ENCODE measurements around the gene MYOM1. TPM values are rescaled to one million over a fixed set of nuclear protein-coding genes. Genes with fewer than 3 reads are reported as not detected.
"Not testable (repeated sequence)": the region's sequence is repeated elsewhere in the genome, so short reads cannot be mapped to it uniquely, and the experiment has no call there.

Gene MYOM1
- polyA plus RNA-seq, 1 donor from 2014 or later = 2.4 TPM

DNA sequence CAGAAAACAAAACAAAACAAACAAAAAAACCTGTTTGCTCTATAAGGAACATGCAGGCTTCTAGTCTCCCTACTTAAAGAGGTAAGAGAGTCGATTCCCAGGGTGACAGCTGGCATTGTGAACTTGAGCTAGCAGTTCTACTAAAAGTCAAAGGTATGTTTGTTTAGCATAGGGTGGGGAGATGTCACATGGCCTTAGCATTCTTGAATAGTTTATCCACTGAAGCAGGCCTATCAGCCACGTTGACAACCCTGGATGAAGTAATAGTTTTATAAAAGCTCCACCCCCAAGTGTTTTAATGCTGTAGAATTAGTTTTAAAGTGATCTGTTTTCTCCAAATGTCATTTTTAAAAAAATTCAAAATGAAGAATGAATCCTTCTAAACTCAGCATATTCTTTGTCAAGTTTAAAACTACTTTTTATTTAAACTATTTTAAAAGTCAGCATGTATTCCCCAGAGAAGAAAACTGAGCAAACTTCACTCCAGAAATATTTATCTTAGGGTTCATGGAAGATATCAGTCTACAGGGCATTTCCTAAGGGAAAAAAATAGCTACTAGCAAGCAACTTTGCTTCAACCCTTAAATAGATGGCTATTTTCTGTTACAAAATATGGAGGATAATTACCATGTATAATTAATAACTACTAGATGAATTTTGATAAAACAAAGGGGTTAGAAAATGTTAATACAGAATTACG lies 1.7 kb downstream of the MYOM1 start:
- no peaks in the 10 kb centered on the region for H3K27me3 Mint-ChIP-seq
- no peaks in the 10 kb centered on the region for H3K36me3 Mint-ChIP-seq
- no peak overlapping the region for H3K4me3 Mint-ChIP-seq
- no peaks in the 10 kb centered on the region for H3K4me1 Mint-ChIP-seq
- H3K27ac Mint-ChIP-seq = peak overlapping the region in 1 of 3 donors; percentile 8
- H3K9me3 Mint-ChIP-seq = no peaks in the 10 kb centered on the region

DNA sequence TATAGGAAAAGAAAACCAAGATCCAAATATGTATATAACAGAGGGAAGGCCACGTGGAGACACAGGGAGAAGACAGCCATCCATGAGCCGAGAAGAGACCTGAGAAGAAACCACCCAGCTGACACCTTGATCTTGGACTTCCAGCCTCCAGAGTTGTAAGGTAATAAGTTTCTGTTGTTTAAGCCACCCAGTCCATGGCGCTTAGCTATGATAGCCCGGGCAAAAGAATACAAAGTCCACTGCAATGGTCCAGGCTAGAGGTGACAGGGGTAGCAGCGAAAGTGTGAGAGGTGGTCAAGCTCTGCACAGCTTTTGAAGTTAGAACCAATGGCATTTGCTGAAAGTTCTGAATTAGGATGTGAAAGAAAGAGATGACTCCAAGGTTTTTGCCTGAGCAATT lies 2.8 kb downstream of the MYOM1 start:
- no peaks in the 10 kb centered on the region for H3K36me3 Mint-ChIP-seq
- H3K27me3 Mint-ChIP-seq = no peaks in the 10 kb centered on the region
- H3K4me3 Mint-ChIP-seq = no peak overlapping the region
- no peaks in the 10 kb centered on the region for H3K4me1 Mint-ChIP-seq
- H3K27ac Mint-ChIP-seq = no peak overlapping the region
- no peaks in the 10 kb centered on the region for H3K9me3 Mint-ChIP-seq

- Mint-ChIP-seq H3K36me3 (no peaks in the 10 kb centered on the region), H3K9me3 (no peaks in the 10 kb centered on the region), H3K4me3 (no peak overlapping the region), H3K4me1 (no peaks in the 10 kb centered on the region), H3K27me3 (no peaks in the 10 kb centered on the region), H3K27ac (no peak overlapping the region)
Observed at GRCh38 chr18:3214855-3215637, 4.7 kb downstream of the MYOM1 start.

- H3K9me3 Mint-ChIP-seq = no peaks in the 10 kb centered on the region
- H3K4me3 Mint-ChIP-seq = no peak overlapping the region
- H3K4me1 Mint-ChIP-seq = no peaks in the 10 kb centered on the region
- no peaks in the 10 kb centered on the region for H3K27me3 Mint-ChIP-seq
- no peak overlapping the region for H3K27ac Mint-ChIP-seq
- H3K36me3 Mint-ChIP-seq = no peaks in the 10 kb centered on the region
Observed at GRCh38 chr18:3213300-3214059, 6.3 kb downstream of the MYOM1 start.

DNA sequence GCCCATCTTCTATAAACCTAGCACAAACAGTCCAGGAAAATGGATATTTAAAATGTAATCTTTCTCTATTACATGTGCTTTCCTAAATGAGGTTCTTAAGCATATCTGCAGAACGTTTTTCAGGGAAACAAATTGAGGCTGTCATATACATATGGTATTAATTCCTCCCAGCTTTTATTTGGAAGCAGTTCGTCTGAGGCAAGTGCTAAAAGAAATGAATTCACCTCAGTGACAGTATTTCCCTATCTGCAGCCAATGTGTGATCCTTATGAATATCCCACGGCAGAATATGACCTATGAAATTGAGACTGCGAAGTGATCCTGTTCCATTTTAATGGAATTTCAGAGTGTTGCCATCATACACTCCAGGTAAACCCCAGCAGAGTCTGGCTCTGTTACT lies 7.1 kb downstream of the MYOM1 start:
- Mint-ChIP-seq H3K4me3 (no peak overlapping the region), H3K36me3 (no peaks in the 10 kb centered on the region), H3K27me3 (no peaks in the 10 kb centered on the region), H3K9me3 (no peaks in the 10 kb centered on the region), H3K4me1 (no peaks in the 10 kb centered on the region), H3K27ac (no peak overlapping the region)

DNA sequence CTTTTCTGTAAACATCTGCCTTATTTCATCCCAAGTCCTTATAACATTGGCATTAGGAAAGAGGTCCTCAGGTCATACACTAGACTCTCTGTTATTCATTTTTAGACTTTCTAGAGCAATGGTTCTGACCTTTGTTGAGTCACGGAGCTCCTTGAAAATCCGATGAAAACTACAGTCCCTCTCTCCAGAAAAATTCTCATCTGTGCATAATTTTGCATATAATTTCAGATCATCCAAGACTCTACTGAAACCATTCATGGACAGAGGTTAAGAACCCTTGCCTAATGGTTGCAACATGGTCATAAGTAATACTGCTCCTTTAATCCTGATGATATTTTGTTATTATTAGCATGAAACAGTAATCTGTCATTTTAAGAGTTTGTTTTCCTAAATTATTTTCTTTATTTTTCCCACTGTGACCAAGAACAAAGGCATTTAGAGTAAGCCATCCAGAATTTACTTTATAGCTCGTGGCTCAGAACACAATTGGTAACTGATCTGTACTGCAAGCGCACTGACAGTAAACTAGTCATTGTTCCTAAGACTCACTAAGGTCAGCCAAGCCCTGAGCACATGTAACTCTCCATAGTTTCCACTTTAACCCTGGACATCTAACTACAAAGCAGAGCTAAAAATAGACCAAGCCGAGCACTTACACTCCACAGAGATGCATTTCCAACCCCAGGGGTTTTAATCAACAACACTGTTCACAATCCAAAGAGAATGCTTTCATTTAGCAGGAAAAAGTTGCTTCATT lies 8.4 kb downstream of the MYOM1 start:
- H3K4me1 Mint-ChIP-seq = no peaks in the 10 kb centered on the region
- peaks cover 3% of the 10 kb centered on the region for H3K36me3 Mint-ChIP-seq
- H3K4me3 Mint-ChIP-seq = no peak overlapping the region
- H3K27ac Mint-ChIP-seq = peak overlapping the region in 1 of 3 donors; percentile 60
- no peaks in the 10 kb centered on the region for H3K27me3 Mint-ChIP-seq
- H3K9me3 Mint-ChIP-seq = peaks cover 0 to 2% (median 1%) of the 10 kb centered on the region in 3 donors

- Mint-ChIP-seq H3K36me3 (peaks cover 10% of the 10 kb centered on the region), H3K4me3 (no peak overlapping the region), H3K9me3 (peaks cover 0 to 9% (median 7%) of the 10 kb centered on the region in 3 donors), H3K4me1 (no peaks in the 10 kb centered on the region), H3K27me3 (no peaks in the 10 kb centered on the region), H3K27ac (no peak overlapping the region)
Observed at GRCh38 chr18:3209859-3210569, 9.8 kb downstream of the MYOM1 start.

GRCh38 chr18:3207565-3207964 lies 12.2 kb downstream of the MYOM1 start:
- Mint-ChIP-seq H3K27ac (no peak overlapping the region), H3K4me3 (no peak overlapping the region), H3K27me3 (no peaks in the 10 kb centered on the region), H3K36me3 (peaks cover 17% of the 10 kb centered on the region), H3K4me1 (peaks cover 0 to 1% (median 0%) of the 10 kb centered on the region in 3 donors), H3K9me3 (peaks cover 1 to 21% (median 18%) of the 10 kb centered on the region in 3 donors)

- Mint-ChIP-seq H3K27me3 (no peaks in the 10 kb centered on the region), H3K9me3 (peaks cover 1 to 25% (median 21%) of the 10 kb centered on the region in 3 donors), H3K36me3 (peaks cover 17% of the 10 kb centered on the region), H3K4me3 (no peak overlapping the region), H3K27ac (no peak overlapping the region), H3K4me1 (peaks cover 0 to 1% (median 0%) of the 10 kb centered on the region in 3 donors)
Observed at GRCh38 chr18:3205239-3205638, 14.5 kb downstream of the MYOM1 start.

GRCh38 chr18:3199942-3200645 lies 19.7 kb downstream of the MYOM1 start:
- Mint-ChIP-seq H3K27me3 (no peaks in the 10 kb centered on the region), H3K36me3 (peaks cover 11% of the 10 kb centered on the region), H3K4me1 (peaks cover 0 to 3% (median 2%) of the 10 kb centered on the region in 3 donors), H3K4me3 (no peak overlapping the region), H3K27ac (no peak overlapping the region), H3K9me3 (peaks cover 1 to 17% (median 15%) of the 10 kb centered on the region in 3 donors)

GRCh38 chr18:3198260-3198860 lies 21.4 kb downstream of the MYOM1 start:
- not testable (repeated sequence) for H3K27me3 Mint-ChIP-seq, H3K27ac Mint-ChIP-seq, H3K4me1 Mint-ChIP-seq, H3K4me3 Mint-ChIP-seq
- peaks cover 1 to 11% (median 5%) of the 10 kb centered on the region in 3 donors for H3K9me3 Mint-ChIP-seq
- H3K36me3 Mint-ChIP-seq = peaks cover 12% of the 10 kb centered on the region

- peaks cover 0 to 4% (median 2%) of the 10 kb centered on the region in 3 donors for H3K4me1 Mint-ChIP-seq
- no peaks in the 10 kb centered on the region for H3K9me3 Mint-ChIP-seq
- no peak overlapping the region for H3K27ac Mint-ChIP-seq
- H3K36me3 Mint-ChIP-seq = peaks cover 15% of the 10 kb centered on the region
- H3K4me3 Mint-ChIP-seq = no peak overlapping the region
- no peaks in the 10 kb centered on the region for H3K27me3 Mint-ChIP-seq
Observed at GRCh38 chr18:3194947-3195612, 24.7 kb downstream of the MYOM1 start.

GRCh38 chr18:3193331-3193730 lies 26.4 kb downstream of the MYOM1 start:
- Mint-ChIP-seq H3K27ac (no peak overlapping the region), H3K36me3 (peaks cover 12% of the 10 kb centered on the region), H3K27me3 (no peaks in the 10 kb centered on the region), H3K4me1 (peaks cover 0 to 4% (median 2%) of the 10 kb centered on the region in 3 donors), H3K9me3 (no peaks in the 10 kb centered on the region), H3K4me3 (no peak overlapping the region)

Measured in IgD-negative memory B cell (primary cell).